Measurements from ENCODE around the gene ABCB1. TPM values are rescaled to one million over a fixed set of nuclear protein-coding genes. Genes with fewer than 3 reads are reported as not detected.
"Not testable (repeated sequence)": the region's sequence is repeated elsewhere in the genome, so short reads cannot be mapped to it uniquely, and the experiment has no call there.

Gene ABCB1
- total and polyA plus RNA-seq, 12 donors: 1.3 to 7.1 (median 2.7) TPM

DNA sequence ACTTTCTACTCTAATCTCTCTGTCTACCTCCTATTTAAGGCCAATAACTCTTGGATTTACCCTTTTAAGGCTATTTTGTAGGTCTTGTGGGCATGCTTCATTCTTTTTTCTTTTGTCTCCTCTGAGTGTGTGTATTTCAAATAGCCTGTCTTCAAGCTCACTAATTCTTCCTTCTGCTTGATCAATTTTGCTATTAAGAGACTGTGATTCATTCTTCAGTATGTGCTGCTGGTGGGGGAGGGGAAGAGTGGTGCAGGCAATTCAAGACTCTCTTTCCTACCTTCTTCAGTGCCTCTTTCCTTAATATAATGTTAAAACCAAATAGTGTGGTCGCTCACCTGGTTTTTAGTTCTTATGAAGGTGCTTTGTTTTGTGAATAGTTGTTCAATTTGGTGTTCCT lies 20.0 kb downstream of the ABCB1 start:
- H3K27me3 ChIP-seq: peaks cover 0 to 6% (median 0%) of the 10 kb centered on the region in 7 donors
- no peaks in the 10 kb centered on the region for H3K4me1 ChIP-seq
- intact Hi-C loops (cut with DNase I): no loop called here
- ATAC-seq (no peak), DNase-seq (no peak)
- no peaks in the 10 kb centered on the region for H3K9me3 ChIP-seq
- 81 to 88% methylated on average over 1 of the region's 1 CpG for WGBS, 2 donors
- H3K27ac ChIP-seq: no peak overlapping the region
- TF ChIP-seq CTCF (IDR thresholded peaks at IDR 0.05): no peak
- no peak overlapping the region for H3K4me3 ChIP-seq
- H3K36me3 ChIP-seq: no peaks in the 10 kb centered on the region

GRCh38 chr7:87575521-87575920 lies 25.2 kb downstream of the ABCB1 start:
- intact Hi-C loops (cut with DNase I): no loop called here
- Histone ChIP-seq H3K36me3 (no peaks in the 10 kb centered on the region), H3K27me3 (no peaks in the 10 kb centered on the region), H3K4me1 (no peaks in the 10 kb centered on the region), H3K9me3 (no peaks in the 10 kb centered on the region), H3K4me3 (no peak overlapping the region), H3K27ac (no peak overlapping the region)
- DNase-seq: no peak
- WGBS, 2 donors: 82 to 84% methylated on average over 2 of the region's 2 CpGs
- no peak for TF ChIP-seq CTCF (IDR thresholded peaks at IDR 0.05)
- ATAC-seq: no peak

DNA sequence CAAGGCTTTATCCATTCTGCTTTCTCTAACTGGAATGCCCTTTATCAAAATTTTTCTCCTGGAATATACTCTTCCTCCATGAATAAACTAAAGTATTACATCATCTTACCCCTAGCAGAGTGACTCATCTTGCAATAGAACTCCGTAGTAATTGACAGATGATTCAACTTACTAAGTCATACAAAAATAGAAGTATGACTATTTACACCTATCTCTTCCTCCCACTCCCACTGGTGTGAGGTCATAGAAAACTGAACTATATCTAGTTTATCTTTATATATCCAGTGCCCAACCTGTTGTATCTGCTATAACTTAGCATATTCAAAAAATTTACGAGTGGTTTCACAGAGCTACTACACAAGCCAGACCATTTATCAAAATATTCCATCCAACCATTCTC lies 26.1 kb downstream of the ABCB1 start:
- ATAC-seq: peak in 2 of 8 donors; percentile 44 to 58
- H3K27ac ChIP-seq: no peak overlapping the region
- H3K27me3 ChIP-seq: no peaks in the 10 kb centered on the region
- H3K36me3 ChIP-seq: no peaks in the 10 kb centered on the region
- WGBS, 2 donors: 15 to 17% methylated on average over 2 of the region's 2 CpGs
- no peak overlapping the region for H3K4me3 ChIP-seq
- no peak for DNase-seq
- no peak for TF ChIP-seq CTCF (IDR thresholded peaks at IDR 0.05)
- no peaks in the 10 kb centered on the region for H3K9me3 ChIP-seq
- intact Hi-C loops (cut with DNase I): no loop called here
- no peaks in the 10 kb centered on the region for H3K4me1 ChIP-seq

DNA sequence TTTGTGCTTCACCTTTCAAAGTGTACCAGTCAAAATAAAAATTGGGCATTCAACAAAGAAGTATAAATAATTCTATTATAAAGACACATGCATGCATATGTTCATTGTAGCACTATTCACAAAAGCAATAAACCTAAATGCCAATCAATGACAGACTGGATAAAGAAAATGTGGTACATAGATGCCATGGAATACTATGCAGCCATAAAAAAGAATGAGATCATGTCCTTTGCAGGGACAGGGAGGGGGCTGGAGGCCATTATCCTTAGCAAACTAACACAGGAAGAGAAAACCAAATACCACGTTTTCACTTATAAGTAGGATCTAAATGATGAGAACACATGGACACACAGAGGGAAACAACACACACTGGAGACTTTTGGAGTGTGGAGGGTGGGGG lies 28.2 kb downstream of the ABCB1 start:
- DNase-seq; H3K36me3 ChIP-seq; H3K4me3 ChIP-seq; H3K27ac ChIP-seq; intact Hi-C loops (cut with DNase I); ATAC-seq; H3K9me3 ChIP-seq; H3K4me1 ChIP-seq; H3K27me3 ChIP-seq: not testable (repeated sequence)
- 52 to 66% methylated on average over 1 of the region's 1 CpG for WGBS, 2 donors

DNA sequence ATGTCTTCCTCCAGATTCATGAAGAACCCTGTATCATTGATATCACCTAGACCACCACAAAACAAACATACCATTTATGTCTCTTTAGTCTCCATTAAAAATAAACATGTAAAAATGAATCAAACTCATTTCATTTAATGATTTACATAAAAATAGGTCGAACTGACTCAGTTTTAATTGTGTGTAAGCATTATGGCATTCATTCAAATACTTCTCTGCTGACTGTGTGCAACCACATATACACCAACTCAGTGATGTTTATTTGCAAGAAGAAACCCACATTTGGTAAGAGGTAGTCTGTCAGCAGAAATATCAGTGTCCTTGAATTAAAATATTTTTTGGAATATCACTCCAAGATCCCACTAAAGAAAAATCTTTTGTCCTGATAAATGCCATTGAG lies 30.5 kb downstream of the ABCB1 start:
- TF ChIP-seq CTCF (IDR thresholded peaks at IDR 0.05): no peak
- DNase-seq: no peak
- no peaks in the 10 kb centered on the region for H3K36me3 ChIP-seq
- H3K9me3 ChIP-seq: no peaks in the 10 kb centered on the region
- no peaks in the 10 kb centered on the region for H3K27me3 ChIP-seq
- WGBS, 2 donors: 31 to 50% methylated on average over 1 of the region's 1 CpG
- no peaks in the 10 kb centered on the region for H3K4me1 ChIP-seq
- H3K27ac ChIP-seq: no peak overlapping the region
- no peak for ATAC-seq
- H3K4me3 ChIP-seq: no peak overlapping the region
- intact Hi-C loops (cut with DNase I): no loop called here
